ENCODE data around the gene BCL7B.
"Not testable (repeated sequence)": the region's sequence is repeated elsewhere in the genome, so short reads cannot be mapped to it uniquely, and the experiment has no call there.

GRCh38 chr7:73581006-73581405, 23.5 kb upstream of the BCL7B start:
- not testable (repeated sequence) for TF ChIP-seq CTCF, PHF8 (CRISPR knock-in tag; IDR thresholded peaks at IDR 0.05)
